ENCODE measurements around the gene NEK9.

GRCh38 chr14:75060420-75060819 lies 66.4 kb downstream of the NEK9 start:
- TF ChIP-seq CTCF (IDR thresholded peaks at IDR 0.05; ENCODE audit: low read length) (no peak), EZH2 (optimal IDR thresholded peaks at IDR 0.05; ENCODE audit: low read depth, low read length) (no peak)

Data from MM.1S (cell line).